KBM-7 (cell line): ENCODE measurements around the gene RPS6KC1.
"Not testable (repeated sequence)": the region's sequence is repeated elsewhere in the genome, so short reads cannot be mapped to it uniquely, and the experiment has no call there.

ENCODE experiments used
- DNase-seq: peaks from one replicate; pipeline ENCODE4 v3.0.0-alpha.2; 2015
- in situ Hi-C: fragments of 300-500 bp; cut with MboI; formaldehyde crosslinking; loops from 2 replicates; pipeline ENCODE4 v1.14.3; 2020; ENCODE audit warnings: low sequenced_read_pairs, low pct_unique_long_range_greater_than_20kb, mixed read lengths

The RPS6KC1 gene

DNA sequence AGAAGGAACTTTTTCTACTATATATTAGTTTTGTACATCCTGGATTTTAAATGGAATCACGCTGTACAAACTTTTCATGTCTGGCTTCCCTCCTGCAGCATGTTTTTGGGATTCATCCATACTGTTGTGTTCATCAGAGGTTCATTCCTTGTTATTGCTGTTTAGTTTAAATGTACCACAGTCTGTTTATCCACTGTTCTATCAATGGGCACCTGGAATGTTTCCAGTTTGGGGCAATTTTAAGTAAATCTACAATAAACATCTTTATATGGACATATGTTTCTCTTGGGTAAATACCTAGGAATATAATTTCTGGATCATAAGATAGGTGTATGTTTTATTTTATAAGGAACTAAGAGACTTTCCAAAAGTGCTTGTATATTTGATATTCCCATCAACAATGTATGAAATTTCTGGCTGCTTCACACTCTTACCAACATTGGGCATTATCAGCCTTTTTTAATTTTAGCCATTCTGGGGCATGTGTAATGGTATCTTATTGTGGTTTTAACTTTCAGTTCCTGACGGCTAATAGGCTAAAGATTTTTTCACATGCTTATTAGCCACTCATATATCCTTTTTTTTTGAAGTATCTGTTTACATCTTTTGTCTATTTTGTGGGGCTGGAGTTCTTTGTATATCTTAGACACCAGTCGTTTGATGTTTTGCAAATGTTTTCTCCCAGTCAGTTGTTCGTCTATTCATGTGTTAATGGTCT, 48.8 kb downstream of the RPS6KC1 start:
- DNase-seq = no peak
- in situ Hi-C loops = no loop called here

- DNase-seq, in situ Hi-C loops: not testable (repeated sequence)
Measured at GRCh38 chr1:213100565-213100964, 49.5 kb downstream of the RPS6KC1 start.

DNA sequence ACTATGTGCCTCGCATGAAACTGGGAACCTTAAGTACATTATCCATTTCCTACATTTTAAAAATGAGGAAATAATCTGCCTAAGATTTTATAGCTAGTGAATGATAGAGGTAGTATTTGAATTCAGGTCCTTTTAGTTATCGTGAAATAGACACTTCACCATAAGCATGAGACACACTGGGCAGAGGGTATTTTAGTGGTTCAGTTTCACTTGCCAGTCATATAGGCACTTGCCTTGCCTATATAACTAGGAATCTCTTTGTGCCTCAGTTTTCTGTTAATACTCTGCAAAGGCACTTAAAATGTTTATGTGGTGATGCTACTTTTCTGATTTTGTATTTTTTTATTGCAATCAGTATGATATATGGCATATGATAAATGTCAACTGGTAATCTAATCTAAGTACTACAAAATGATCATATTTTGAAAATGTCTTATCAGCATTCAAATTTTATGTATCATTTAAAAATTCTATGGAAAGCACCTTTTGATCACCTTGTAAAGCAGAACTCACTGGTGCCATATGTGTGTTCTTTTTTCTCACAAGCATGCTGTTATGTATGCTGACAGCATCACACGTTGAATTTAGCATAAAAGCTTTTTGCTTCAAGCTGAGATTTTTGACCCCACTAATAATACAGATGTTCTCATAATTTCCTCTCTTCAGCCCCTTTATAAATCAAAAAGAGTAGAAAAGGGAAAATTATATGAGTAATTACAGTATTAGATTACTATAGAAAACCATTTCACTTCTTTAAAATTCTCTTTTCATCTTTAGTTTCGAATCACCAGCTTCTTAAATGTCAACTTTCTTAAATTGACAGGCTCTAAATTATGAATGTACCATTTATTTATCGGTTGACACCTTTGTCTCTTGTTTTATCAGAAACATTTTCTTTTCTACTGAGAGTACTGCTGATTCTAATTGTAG, 52.6 kb downstream of the RPS6KC1 start:
- in situ Hi-C loops = no loop called here
- DNase-seq = no peak

DNA sequence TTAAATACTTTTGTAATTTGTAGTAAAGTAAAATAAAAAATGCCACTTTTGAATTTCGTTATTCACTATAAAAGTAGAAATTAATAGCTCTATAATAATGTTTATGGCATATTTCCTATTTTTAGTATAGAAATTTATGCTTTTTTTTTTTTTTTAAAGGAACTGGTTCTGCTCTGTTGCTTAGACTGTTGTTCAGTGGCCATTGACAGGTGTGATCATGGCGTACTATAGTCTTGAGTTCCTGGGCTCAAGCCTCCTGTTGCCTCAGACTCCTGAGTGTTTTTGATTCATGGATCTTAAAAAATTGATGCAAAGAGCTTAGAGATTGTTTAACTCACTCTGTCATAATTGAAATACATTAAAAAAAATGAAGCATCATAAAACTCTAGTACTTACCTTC, 53.6 kb downstream of the RPS6KC1 start:
- in situ Hi-C loops = no loop called here
- DNase-seq = no peak

GRCh38 chr1:213106298-213106697, 55.3 kb downstream of the RPS6KC1 start:
- in situ Hi-C loops = no loop called here

GRCh38 chr1:213107613-213108012, 56.6 kb downstream of the RPS6KC1 start:
- DNase-seq = no peak
- in situ Hi-C loops = no loop called here

More at GRCh38 chr1:213106298-213106697, 55.3 kb downstream of the RPS6KC1 start:
- no peak for DNase-seq

DNA sequence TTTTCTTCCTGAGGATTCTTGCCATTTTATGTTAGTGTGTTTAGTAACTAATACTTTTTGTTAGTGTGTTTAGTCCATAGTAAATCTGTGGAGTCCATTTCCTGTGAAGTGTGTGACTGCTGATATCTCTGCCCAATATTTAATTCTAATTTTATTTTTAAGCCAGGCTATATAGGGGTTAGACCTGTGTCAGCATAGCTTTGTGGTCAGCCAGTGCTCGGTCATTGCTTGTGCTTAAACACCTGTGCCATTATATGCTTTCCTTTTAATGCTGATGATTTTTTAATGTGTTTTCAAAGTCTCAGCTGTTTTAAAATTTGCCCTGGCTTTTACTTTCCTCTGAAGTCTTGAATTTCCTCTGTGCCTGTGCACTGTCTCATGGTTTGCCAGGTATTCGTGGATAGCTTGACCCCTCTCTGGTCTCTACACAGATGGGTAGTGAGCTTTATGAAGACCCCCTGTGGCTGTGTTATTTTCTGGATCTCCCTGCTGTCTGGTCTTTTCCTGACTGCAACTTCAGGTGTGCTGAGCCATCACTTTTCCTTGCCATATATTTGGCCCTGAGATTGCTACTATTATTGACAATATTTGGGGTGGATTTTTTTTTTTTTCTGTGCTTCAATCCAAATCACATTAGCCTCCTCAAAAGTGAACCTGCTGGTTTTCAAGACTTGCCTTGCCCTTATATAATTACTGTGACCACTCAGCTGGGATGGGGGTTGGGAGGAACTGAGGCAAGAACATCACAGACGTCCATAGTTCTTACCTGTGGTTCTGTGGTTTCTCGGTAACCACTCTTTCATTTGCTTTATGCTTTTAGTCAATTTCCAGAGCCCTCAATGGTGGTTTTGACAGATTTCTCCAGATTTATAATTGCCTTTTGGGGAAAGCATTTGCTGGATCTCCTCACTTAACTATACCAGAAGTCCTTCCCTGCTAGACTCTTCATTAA, 59.6 kb downstream of the RPS6KC1 start:
- in situ Hi-C loops = no loop called here
- DNase-seq = no peak

GRCh38 chr1:213111502-213111901, 60.5 kb downstream of the RPS6KC1 start:
- no peak for DNase-seq
- in situ Hi-C loops = no loop called here

- DNase-seq, in situ Hi-C loops: not testable (repeated sequence)
Measured at GRCh38 chr1:213112723-213113122, 61.7 kb downstream of the RPS6KC1 start.

DNA sequence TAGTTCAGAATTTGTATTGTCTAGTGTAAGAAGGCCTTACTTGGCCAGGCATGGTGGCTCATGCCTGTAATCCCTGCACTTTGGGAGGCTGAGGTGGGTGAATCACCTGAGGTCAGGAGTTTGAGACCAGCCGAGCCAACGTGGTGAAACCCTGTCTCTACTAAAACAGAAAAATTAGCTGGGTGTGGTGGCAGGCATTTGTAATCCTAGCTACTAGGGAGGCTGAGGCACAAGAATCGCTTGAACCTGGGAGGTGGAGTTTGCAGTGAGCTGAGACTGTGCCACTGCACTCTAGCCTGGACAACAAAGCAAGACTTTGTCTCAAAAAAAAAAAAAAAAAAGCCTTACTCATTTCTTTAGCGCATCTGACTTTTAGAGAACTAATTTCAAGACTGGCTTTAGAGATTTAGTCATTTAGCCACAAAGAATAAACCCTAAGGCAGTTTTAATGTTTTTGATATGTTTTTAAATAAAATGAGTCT, 66.7 kb downstream of the RPS6KC1 start:
- DNase-seq, in situ Hi-C loops: not testable (repeated sequence)

DNA sequence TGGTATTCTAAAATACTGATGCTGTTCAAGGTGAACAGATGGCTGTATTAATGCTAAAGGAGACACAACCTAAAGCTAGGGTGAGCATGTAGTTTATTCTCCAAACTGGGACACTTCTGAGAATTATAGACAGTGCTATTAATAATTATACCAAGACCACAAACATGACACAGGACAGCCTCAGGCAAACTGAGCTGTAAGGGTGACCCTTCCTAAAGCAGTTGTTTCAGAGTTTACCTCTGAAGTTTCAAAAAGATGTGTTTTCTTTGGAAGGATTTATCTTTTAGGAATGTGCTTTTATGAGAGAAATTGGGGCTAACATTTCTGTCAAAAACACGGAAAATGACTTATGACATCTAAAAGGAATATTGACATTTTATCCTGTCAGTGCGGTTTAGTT, 68.8 kb downstream of the RPS6KC1 start:
- in situ Hi-C loops = no loop called here
- DNase-seq = no peak

- DNase-seq = no peak
Measured at GRCh38 chr1:213120386-213120785, 69.3 kb downstream of the RPS6KC1 start.

GRCh38 chr1:213120961-213121360, 69.9 kb downstream of the RPS6KC1 start:
- in situ Hi-C loops = no loop called here
- DNase-seq = no peak

More at GRCh38 chr1:213120386-213120785, 69.3 kb downstream of the RPS6KC1 start:
- in situ Hi-C loops = no loop called here

GRCh38 chr1:213122514-213122929, 71.5 kb downstream of the RPS6KC1 start:
- in situ Hi-C loops = no loop called here
- peak; percentile 57 for DNase-seq

- in situ Hi-C loops = no loop called here
- no peak for DNase-seq
Measured at GRCh38 chr1:213123087-213123486, 72.0 kb downstream of the RPS6KC1 start.

DNA sequence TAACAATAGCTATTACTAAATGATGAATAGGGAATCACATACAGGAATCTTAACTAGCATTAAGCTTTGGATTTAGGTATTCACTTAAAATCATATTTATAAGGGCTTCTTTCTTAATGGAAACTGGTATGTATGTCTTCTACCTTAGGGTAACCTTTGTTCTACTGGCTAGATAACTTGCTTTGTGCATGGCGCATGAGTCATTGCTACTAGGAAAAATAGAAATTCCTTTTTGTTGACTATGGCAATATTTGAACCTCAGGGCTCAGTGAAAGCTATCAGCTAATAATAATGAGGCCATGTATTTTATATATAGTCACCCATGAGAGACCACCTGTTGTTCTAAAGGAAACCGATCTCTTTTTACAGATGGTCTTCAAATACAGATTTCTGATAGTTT, 72.5 kb downstream of the RPS6KC1 start:
- no peak for DNase-seq
- in situ Hi-C loops = no loop called here

DNA sequence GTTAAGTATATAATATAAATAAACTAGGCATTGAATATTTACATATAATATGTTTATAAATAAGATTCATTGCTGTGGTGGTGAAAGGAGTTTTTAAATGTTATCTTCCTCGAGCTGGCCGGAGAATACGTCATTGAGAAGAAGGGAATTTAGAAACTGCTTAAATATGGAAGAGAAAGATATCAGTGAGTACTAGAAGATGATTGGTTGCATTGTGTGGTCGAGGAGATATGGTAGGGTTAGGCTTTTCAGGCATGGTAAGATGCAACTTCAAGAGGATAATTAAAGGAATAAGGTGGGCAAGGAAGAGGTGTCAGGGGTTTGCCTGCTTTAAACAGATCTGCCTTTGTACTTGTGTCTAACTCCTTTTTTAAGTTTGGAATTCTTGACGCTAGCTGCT, 73.5 kb downstream of the RPS6KC1 start:
- DNase-seq = no peak
- in situ Hi-C loops = no loop called here

GRCh38 chr1:213125643-213126042, 74.6 kb downstream of the RPS6KC1 start:
- no peak for DNase-seq
- in situ Hi-C loops = no loop called here

GRCh38 chr1:213127074-213127473, 76.0 kb downstream of the RPS6KC1 start:
- no peak for DNase-seq
- in situ Hi-C loops = no loop called here
